ENCODE measurements around the gene NUMBL. TPM values are rescaled to one million over a fixed set of nuclear protein-coding genes. Genes with fewer than 3 reads are reported as not detected.

NUMBL gene
- total and polyA plus RNA-seq, 5 experiments from 2014 or later: 0.80 to 16.9 (median 1.2) TPM

DNA sequence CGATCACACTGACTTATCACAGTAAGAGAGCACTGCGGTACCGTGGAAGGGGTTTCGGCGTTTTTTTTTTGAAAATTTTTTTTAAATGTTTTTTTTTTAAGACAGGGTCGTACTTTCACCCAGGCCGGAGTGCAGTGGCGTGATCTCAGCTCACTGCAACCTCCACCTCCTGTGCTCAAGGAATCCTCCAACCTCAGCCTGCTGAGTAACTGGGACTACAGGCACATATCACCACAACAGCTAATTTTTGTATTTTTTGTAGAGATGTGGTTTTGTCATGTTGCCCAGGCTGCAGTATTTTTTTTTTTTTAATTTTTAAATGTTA lies 70.3 kb downstream of the NUMBL start:
- DNase-seq: no peak
- POLR2A ChIA-PET: interaction anchor here (0.7 to 1.8 kb wide), 5 partner anchors 10 to 843 kb away, joined by 3 to 8 read pairs (median 4); no protein-coding TSS in a partner anchor

DNA sequence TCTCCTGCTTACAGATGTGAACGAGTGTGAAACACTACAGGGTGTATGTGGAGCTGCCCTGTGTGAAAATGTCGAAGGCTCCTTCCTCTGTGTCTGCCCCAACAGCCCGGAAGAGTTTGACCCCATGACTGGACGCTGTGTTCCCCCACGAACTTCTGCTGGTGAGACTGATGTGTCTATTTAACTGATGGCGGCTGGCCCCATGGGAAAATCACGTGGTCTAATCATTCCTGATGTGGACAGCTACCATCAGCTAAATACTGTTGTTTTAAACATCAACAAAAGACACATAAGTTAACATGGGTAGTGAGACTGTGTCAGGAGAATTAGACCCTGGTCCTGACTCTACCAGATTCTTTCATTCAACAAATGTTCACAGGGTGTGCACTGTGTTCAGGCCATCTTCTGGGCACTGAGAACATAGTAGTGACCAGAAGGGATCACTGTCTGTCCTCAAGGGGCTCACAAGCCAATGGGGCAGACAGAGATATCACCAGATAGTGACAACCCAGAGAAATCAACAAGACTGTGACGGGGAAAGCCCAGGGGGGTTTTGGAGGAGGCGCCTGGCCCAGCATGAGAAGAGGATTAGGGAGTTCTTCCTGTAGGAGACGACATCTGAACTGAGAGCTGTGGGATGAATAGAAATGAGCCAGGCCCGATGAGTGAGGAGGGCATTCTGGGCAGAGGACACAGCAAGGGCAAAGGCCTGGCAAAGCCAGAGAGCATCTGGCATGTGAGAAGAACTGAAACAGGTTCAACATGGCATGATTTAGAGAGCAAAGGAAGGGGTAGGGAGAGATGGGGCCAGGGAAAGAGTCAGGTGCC lies 70.9 kb downstream of the NUMBL start:
- DNase-seq: no peak
- H3K36me3 Mint-ChIP-seq: peaks cover 0 to 49% (median 10%) of the 10 kb centered on the region in 3 donors
- H3K4me3 Mint-ChIP-seq: no peak overlapping the region
- peak overlapping the region in 1 of 10 donors; percentile 76 for H3K27ac Mint-ChIP-seq
- POLR2A ChIA-PET: interaction anchor here (1.8 kb wide), 1 partner anchor 9 kb away, joined by 7 read pairs; no protein-coding TSS in a partner anchor
- no peak for ATAC-seq
- H3K27me3 Mint-ChIP-seq: no peaks in the 10 kb centered on the region
- no peaks in the 10 kb centered on the region for H3K9me3 Mint-ChIP-seq
- H3K4me1 Mint-ChIP-seq: peaks cover 10 to 15% (median 13%) of the 10 kb centered on the region in 4 donors

More for the DNA sequence above, 70.3 kb downstream of the NUMBL start:
- Mint-ChIP-seq H3K4me3 (no peak overlapping the region), H3K9me3 (no peaks in the 10 kb centered on the region), H3K27ac (peak overlapping the region in 1 of 10 donors; percentile 76), H3K27me3 (no peaks in the 10 kb centered on the region), H3K36me3 (peaks cover 0 to 54% (median 14%) of the 10 kb centered on the region in 3 donors), H3K4me1 (peaks cover 4 to 12% (median 9%) of the 10 kb centered on the region in 4 donors)
- ATAC-seq: no peak

DNA sequence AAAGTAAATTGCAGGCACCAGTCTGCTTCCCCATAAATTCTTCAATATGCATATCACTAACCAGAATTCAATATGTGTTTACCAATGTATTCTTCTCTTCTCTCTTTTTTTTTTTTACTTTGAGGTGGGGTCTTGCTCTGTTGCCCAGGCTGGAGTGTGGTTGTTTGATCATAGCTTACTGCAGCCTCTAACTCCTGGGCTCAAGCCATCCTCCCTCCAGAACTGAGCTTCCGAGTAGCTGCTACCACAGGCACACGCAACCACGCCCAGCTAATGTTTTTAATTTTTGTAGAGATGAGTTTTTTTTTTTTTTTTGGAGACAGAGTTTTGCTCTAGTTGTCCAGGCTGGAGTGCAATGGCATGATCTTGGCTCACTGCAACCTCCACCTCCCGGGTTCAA lies 72.5 kb downstream of the NUMBL start:
- no peaks in the 10 kb centered on the region for H3K27me3 Mint-ChIP-seq
- H3K9me3 Mint-ChIP-seq: no peaks in the 10 kb centered on the region
- H3K27ac Mint-ChIP-seq: no peak overlapping the region
- DNase-seq (no peak), ATAC-seq (no peak)
- POLR2A ChIA-PET: no interaction called here
- H3K4me3 Mint-ChIP-seq: peak overlapping the region in 1 of 10 donors; percentile 39
- peaks cover 19 to 30% (median 20%) of the 10 kb centered on the region in 4 donors for H3K4me1 Mint-ChIP-seq
- H3K36me3 Mint-ChIP-seq: peaks cover 0 to 40% (median 10%) of the 10 kb centered on the region in 3 donors

DNA sequence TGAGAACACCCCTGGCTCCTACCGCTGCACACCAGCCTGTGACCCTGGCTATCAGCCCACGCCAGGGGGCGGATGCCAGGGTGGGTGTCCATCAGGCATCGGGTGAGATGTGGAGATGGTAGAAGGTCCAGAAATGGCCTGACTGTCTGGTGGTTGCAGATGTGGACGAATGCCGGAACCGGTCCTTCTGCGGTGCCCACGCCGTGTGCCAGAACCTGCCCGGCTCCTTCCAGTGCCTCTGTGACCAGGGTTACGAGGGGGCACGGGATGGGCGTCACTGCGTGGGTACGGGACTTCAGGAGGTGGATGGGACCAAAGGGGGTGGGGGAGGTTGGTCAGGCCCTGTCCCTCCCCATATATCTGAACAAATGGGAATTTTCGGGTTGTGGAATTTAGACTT lies 73.5 kb downstream of the NUMBL start:
- Mint-ChIP-seq H3K9me3 (no peaks in the 10 kb centered on the region), H3K36me3 (peaks cover 0 to 33% (median 10%) of the 10 kb centered on the region in 3 donors), H3K4me1 (peaks cover 22 to 40% (median 27%) of the 10 kb centered on the region in 4 donors), H3K27me3 (no peaks in the 10 kb centered on the region), H3K4me3 (peak overlapping the region in 1 of 10 donors; percentile 20), H3K27ac (no peak overlapping the region)
- DNase-seq (no peak), ATAC-seq (no peak)
- POLR2A ChIA-PET: no interaction called here

DNA sequence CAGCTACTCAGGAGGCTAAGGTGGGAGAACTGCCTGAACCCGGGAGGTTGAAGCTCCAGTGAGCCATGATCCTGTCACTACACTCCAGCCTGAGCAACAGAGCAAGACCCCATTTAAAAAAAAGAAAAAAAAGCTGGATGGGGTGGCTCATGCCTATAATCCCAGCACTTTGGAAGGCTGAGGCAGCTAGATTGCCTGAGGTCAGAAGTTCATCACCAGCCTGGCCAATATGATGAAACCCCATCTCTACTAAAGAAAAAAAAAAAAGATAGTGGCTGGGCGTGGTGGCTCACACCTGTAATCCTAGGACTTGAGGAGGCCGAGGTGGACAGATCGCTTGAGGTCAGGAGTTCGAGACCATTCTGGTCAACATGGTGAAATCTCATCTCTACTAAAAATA lies 74.3 kb downstream of the NUMBL start:
- Mint-ChIP-seq H3K4me3 (peak overlapping the region in 1 of 10 donors; percentile 22), H3K36me3 (peaks cover 0 to 25% (median 10%) of the 10 kb centered on the region in 3 donors), H3K27me3 (no peaks in the 10 kb centered on the region), H3K27ac (peak overlapping the region in 1 of 10 donors; percentile 85), H3K9me3 (no peaks in the 10 kb centered on the region), H3K4me1 (peaks cover 21 to 45% (median 32%) of the 10 kb centered on the region in 4 donors)
- no peak for DNase-seq
- ATAC-seq: no peak
- POLR2A ChIA-PET: interaction anchor here (0.9 to 3.4 kb wide), 2 partner anchors 12 to 39 kb away, joined by 3 to 28 read pairs; no protein-coding TSS in a partner anchor

Other genes with a start within 250 kb of the NUMBL start
- 10 to 100 TPM in 1 of 2 experiments, 1 to 10 TPM in 1; 9.5 to 10.6 TPM for gene SERTAD3, start 246.3 kb downstream of the NUMBL start, total RNA-seq
- 1 to 10 TPM; 2.3 to 9.2 (median 2.9) TPM for gene SERTAD3, start 246.3 kb downstream of the NUMBL start, polyA plus RNA-seq
- gene BLVRB, start 224.9 kb downstream of the NUMBL start, total RNA-seq: 10 to 100 TPM; 11.8 to 12.8 TPM
- gene BLVRB, start 224.9 kb downstream of the NUMBL start, polyA plus RNA-seq: 10 to 100 TPM; 17.3 to 27.8 (median 22.6) TPM
- gene SPTBN4, start 223.7 kb downstream of the NUMBL start, total RNA-seq: under 1 TPM; 0.47 to 0.62 TPM
- gene SPTBN4, start 223.7 kb downstream of the NUMBL start, polyA plus RNA-seq: under 1 TPM in 1 of 3 donors, not detected in 2; 0.13 TPM
- gene SHKBP1, start 113.8 kb downstream of the NUMBL start, total RNA-seq: 100 to 1,000 TPM; 116 to 122 TPM
- 10 to 100 TPM; 85.3 to 98.9 (median 89.9) TPM for gene SHKBP1, start 113.8 kb downstream of the NUMBL start, polyA plus RNA-seq
- 100 to 1,000 TPM in 1 of 2 experiments, 10 to 100 TPM in 1; 87.7 to 114 TPM for gene LTBP4, start 89.3 kb downstream of the NUMBL start, total RNA-seq
- gene LTBP4, start 89.3 kb downstream of the NUMBL start, polyA plus RNA-seq: 10 to 100 TPM; 13.4 to 27.4 (median 18.0) TPM
- 10 to 100 TPM; 39.2 to 39.3 TPM for gene COQ8B, start 26.2 kb upstream of the NUMBL start, total RNA-seq
- gene COQ8B, start 26.2 kb upstream of the NUMBL start, polyA plus RNA-seq: 10 to 100 TPM in 2 of 3 donors, 1 to 10 TPM in 1; 9.8 to 14.8 (median 13.3) TPM
- gene ITPKC, start 26.5 kb upstream of the NUMBL start, total RNA-seq: 1 to 10 TPM; 6.3 to 8.1 TPM
- 1 to 10 TPM; 2.9 to 5.7 (median 4.0) TPM for gene ITPKC, start 26.5 kb upstream of the NUMBL start, polyA plus RNA-seq
- 1 to 10 TPM; 7.0 to 7.1 TPM for gene ACTMAP, start 59.8 kb upstream of the NUMBL start, total RNA-seq
- 1 to 10 TPM; 2.5 to 4.6 (median 3.4) TPM for gene ACTMAP, start 59.8 kb upstream of the NUMBL start, polyA plus RNA-seq
- 10 to 100 TPM; 64.1 to 68.2 TPM for gene SNRPA, start 60.6 kb upstream of the NUMBL start, total RNA-seq
- gene SNRPA, start 60.6 kb upstream of the NUMBL start, polyA plus RNA-seq: 10 to 100 TPM; 45.9 to 62.3 (median 60.4) TPM
- gene MIA, start 84.9 kb upstream of the NUMBL start, total RNA-seq: 1 to 10 TPM in 1 of 2 experiments, not detected in 1; 2.2 TPM
- not detected for gene MIA, start 84.9 kb upstream of the NUMBL start, polyA plus RNA-seq
- gene RAB4B, start 87.6 kb upstream of the NUMBL start, total RNA-seq: 10 to 100 TPM; 47.3 to 48.6 TPM
- 10 to 100 TPM; 76.4 to 87.2 (median 87.1) TPM for gene RAB4B, start 87.6 kb upstream of the NUMBL start, polyA plus RNA-seq
- 100 to 1,000 TPM; 233 to 243 TPM for gene EGLN2, start 108.5 kb upstream of the NUMBL start, total RNA-seq
- gene EGLN2, start 108.5 kb upstream of the NUMBL start, polyA plus RNA-seq: 100 to 1,000 TPM; 104 to 214 (median 153) TPM
- gene CYP2A6, start 159.8 kb upstream of the NUMBL start, total RNA-seq: not detected
- gene CYP2A6, start 159.8 kb upstream of the NUMBL start, polyA plus RNA-seq: not detected
- not detected for gene CYP2A7, start 191.6 kb upstream of the NUMBL start, total RNA-seq
- not detected for gene CYP2A7, start 191.6 kb upstream of the NUMBL start, polyA plus RNA-seq

All from naive thymus-derived CD8-positive, alpha-beta T cell (primary cell).